ENCODE measurements around the gene CYP2C19. TPM values are rescaled to one million over a fixed set of nuclear protein-coding genes. Genes with fewer than 3 reads are reported as not detected.

The CYP2C19 gene
- total and polyA plus RNA-seq, 2 of the 4 experiments (the other 2 are of a cell fraction): not detected

DNA sequence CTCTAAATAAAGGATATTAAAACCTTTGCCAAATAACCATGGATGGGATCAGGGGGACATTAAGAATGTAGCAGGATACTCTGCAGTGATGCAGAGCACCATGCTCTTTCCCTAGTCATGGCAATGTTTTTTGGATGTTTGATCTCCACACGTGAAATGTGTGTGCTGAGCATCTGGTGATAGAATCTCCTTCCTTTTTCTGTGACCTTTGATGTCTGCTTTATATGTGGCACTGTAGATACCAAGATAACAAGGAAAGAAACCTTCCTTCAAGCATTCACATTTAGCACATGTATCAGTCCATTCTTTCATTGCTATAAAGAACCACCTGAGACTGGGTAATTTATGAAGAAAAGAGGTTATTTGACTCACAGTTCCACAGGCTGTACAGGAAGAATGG lies 88.3 kb downstream of the CYP2C19 start:
- in situ Hi-C loops (cut with MboI; ENCODE audit: low sequenced_read_pairs) (no loop called here), intact Hi-C loops (cut with micrococcal nuclease) (no loop called here), dilution Hi-C loops (cut with HindIII; ENCODE audit: low sequenced_read_pairs, unreplicated experiment) (no loop called here)
- Histone ChIP-seq H2BK20ac (ENCODE audit: low read depth, low read length) (no peak overlapping the region), H3K27ac (ENCODE audit: insufficient read depth, low read length) (no peak overlapping the region), H4K8ac (ENCODE audit: low read depth in 2 of 2, low read length in 2 of 2) (no peak overlapping the region), H3K14ac (replicated peaks; ENCODE audit: low read depth, low read length) (no peak overlapping the region), H3K4me3 (ENCODE audit: insufficient read depth, low read depth, low read length) (no peak overlapping the region), H2BK15ac (ENCODE audit: low read depth, low read length) (no peak overlapping the region), H2BK120ac (ENCODE audit: low read depth, low read length) (no peak overlapping the region), H3K18ac (ENCODE audit: low read depth, low read length) (no peak overlapping the region), H3K36me3 (ENCODE audit: control insufficient read depth, insufficient read depth, low read length) (no peaks in the 10 kb centered on the region), H3K27me3 (ENCODE audit: control insufficient read depth, insufficient read depth, low read length) (no peaks in the 10 kb centered on the region), H3K23ac (ENCODE audit: low read depth, low read length) (no peak overlapping the region), H2AK5ac (ENCODE audit: low read depth, low read length) (no peak overlapping the region), H3K79me1 (ENCODE audit: low read depth in 1 of 2, low read length in 2 of 2) (no peaks in the 10 kb centered on the region), H3K9me1 (ENCODE audit: insufficient read depth, low read length) (no peaks in the 10 kb centered on the region), H2AK9ac (replicated peaks; ENCODE audit: low read depth, low read length, poor library complexity) (no peak overlapping the region), H4K91ac (ENCODE audit: insufficient read depth, low read depth, low read length) (no peak overlapping the region), H3K4me2 (ENCODE audit: low read depth, low read length) (no peak overlapping the region), H3K9ac (ENCODE audit: low read depth, low read length) (no peak overlapping the region), H2AFZ (replicated peaks; ENCODE audit: low read length, poor library complexity) (no peak overlapping the region), H3K9me3 (ENCODE audit: control insufficient read depth, insufficient read depth, low read length) (peaks cover 5% of the 10 kb centered on the region), H2BK5ac (ENCODE audit: low read depth, low read length, poor library complexity, severe bottlenecking) (no peak overlapping the region), H3K4me1 (ENCODE audit: control insufficient read depth, insufficient read depth, low read length) (no peaks in the 10 kb centered on the region), H3K56ac (ENCODE audit: extremely low read depth, insufficient read depth, low read length) (no peak overlapping the region), H4K5ac (ENCODE audit: low read depth, low read length) (no peak overlapping the region), H3K4ac (ENCODE audit: low read depth, low read length) (no peak overlapping the region), H4K20me1 (ENCODE audit: insufficient read depth, low read length) (no peaks in the 10 kb centered on the region)
- no peak for DNase-seq
- TF ChIP-seq RFX5 (IDR thresholded peaks at IDR 0.05; ENCODE audit: low read depth, low read length) (no peak), MAZ (IDR thresholded peaks at IDR 0.05; ENCODE audit: borderline replicate concordance, low read depth, low read length) (no peak), POLR2A (IDR thresholded peaks at IDR 0.05; ENCODE audit: low read depth, low read length) (no peak), BHLHE40 (IDR thresholded peaks at IDR 0.05; ENCODE audit: low read depth, low read length) (no peak), CEBPB (IDR thresholded peaks at IDR 0.05; ENCODE audit: low read depth, low read length) (no peak), NFE2L2 (IDR thresholded peaks at IDR 0.05; ENCODE audit: low read depth, low read length) (no peak)
- WGBS, 2 experiments (ENCODE audit: extremely low coverage in 2 of 2, insufficient read length in 1 of 2): no CpG with 5 or more reads among the region's 1 CpG
- POLR2A ChIA-PET (ENCODE audit: unreplicated experiment): no interaction called here
- no peak for ATAC-seq (ENCODE audit: low read depth)
- no TSS peak for BruUV-seq (replicated peaks)
- CTCF ChIA-PET: no interaction called here

Measured in IMR-90 (cell line).